ENCODE results near the gene TMEM218. TPM values are rescaled to one million over a fixed set of nuclear protein-coding genes. Genes with fewer than 3 reads are reported as not detected.

The TMEM218 gene
- total RNA-seq, 4 donors from 2014 or later, result 2.6 to 18.2 (median 10.6) TPM

DNA sequence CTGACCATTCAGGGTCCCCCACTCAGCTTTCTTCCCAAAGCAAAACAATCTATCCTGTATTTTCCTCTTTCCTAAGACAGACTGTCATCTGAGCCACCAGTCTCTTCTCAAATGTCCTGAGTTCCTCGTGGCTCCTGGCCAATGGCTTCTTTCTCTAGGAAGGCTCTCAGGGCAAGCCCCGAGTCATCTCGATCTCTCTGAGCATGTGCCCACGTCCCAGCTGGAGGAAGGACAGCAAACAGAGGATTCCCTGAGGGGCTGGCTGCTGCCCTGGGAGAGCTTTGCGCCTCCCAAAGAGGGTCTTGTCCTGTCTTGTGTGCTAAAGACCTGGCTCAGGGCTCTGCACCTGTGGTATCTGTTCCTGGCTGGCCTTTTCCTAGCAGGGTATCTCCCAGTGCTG, 40.0 kb downstream of the TMEM218 start:
- DNase-seq, result no peak

DNA sequence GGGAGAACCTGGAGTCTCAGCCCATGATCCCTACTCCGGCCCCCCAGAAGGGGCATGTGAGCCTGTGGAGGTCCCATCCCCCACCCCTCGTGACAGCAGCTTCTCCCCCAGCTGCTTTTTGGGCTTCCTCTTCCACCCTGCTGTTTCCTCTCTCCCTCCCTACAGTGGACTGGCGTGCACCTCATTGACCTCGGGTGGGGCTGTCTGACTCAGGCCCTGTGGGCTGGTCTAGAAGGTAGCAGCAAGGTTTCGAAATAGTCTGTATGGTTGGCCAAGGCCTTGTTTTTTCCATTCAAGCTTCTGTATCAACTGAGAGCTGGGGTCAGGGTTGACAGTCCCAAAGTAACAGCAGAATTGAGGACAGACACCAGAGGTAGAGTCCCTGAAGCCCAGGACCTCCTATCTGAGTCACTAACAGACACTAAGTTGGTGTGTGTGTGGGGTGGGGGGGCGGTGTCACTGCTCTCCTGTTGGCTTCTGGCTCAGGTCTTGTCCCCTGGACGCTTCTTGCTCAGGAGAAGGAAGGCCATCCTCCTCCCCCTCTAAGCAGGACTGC, 40.6 kb downstream of the TMEM218 start:
- Histone ChIP-seq H3K27me3 (peaks cover 13% of the 10 kb centered on the region), H3K4me1 (peaks cover 0 to 9% (median 0%) of the 10 kb centered on the region in 4 donors)
- in situ Hi-C loops (cut with MboI; ENCODE audit: low pct_ligation_motif_present in 1 of 4, low pct_unique_long_range_greater_than_20kb in 1 of 4, low sequenced_read_pairs in 3 of 4), result no loop called here

More for the DNA sequence above, 40.0 kb downstream of the TMEM218 start:
- Histone ChIP-seq H3K27me3 (peaks cover 7% of the 10 kb centered on the region), H3K27ac (peak overlapping the region; percentile 29 to 53 (median 42)), H3K4me1 (peaks cover 0 to 9% (median 0%) of the 10 kb centered on the region in 4 donors), H3K9me3 (no peaks in the 10 kb centered on the region), H3K4me3 (no peak overlapping the region), H3K36me3 (no peaks in the 10 kb centered on the region)
- TF ChIP-seq POLR2AphosphoS5 (IDR thresholded peaks at IDR 0.05), result no peak
- TF ChIP-seq, protein P1, sequence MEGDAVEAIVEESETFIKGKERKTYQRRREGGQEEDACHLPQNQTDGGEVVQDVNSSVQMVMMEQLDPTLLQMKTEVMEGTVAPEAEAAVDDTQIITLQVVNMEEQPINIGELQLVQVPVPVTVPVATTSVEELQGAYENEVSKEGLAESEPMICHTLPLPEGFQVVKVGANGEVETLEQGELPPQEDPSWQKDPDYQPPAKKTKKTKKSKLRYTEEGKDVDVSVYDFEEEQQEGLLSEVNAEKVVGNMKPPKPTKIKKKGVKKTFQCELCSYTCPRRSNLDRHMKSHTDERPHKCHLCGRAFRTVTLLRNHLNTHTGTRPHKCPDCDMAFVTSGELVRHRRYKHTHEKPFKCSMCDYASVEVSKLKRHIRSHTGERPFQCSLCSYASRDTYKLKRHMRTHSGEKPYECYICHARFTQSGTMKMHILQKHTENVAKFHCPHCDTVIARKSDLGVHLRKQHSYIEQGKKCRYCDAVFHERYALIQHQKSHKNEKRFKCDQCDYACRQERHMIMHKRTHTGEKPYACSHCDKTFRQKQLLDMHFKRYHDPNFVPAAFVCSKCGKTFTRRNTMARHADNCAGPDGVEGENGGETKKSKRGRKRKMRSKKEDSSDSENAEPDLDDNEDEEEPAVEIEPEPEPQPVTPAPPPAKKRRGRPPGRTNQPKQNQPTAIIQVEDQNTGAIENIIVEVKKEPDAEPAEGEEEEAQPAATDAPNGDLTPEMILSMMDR (IDR thresholded peaks at IDR 0.05), result no peak
- WGBS, 2 donors (ENCODE audit: low coverage in 1 of 2), result 28 to 47% methylated on average over 4 of the region's 5 CpGs
- intact Hi-C loops (cut with DNase I; ENCODE audit: low total_unique reads), result no loop called here
- in situ Hi-C loops (cut with MboI; ENCODE audit: low pct_ligation_motif_present in 1 of 4, low pct_unique_long_range_greater_than_20kb in 1 of 4, low sequenced_read_pairs in 3 of 4), result no loop called here

DNA sequence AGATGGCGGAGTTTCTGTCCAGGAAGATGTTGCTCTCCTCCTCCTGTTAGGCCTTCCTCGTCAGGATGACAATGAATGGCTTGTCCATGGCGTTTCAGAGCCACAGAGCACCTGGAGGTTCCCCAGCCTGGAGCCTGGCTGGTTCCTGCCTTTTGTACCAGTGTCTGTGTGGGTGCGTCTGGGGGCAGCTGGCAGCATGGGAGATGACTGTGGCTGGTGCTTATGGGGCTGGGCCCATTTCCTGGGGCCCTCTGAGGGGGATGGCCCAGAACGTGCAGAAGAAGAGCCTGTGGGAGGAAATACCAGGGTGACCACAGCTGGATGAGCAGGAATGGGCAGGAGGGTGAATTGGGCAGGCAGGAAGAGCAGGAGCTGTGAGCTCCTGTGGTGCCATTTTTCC, 41.6 kb downstream of the TMEM218 start:
- Histone ChIP-seq H3K27me3 (peaks cover 23% of the 10 kb centered on the region), H3K27ac (peak overlapping the region; percentile 17 to 50 (median 36)), H3K4me3 (no peak overlapping the region), H3K9me3 (no peaks in the 10 kb centered on the region), H3K36me3 (no peaks in the 10 kb centered on the region), H3K4me1 (peaks cover 0 to 9% (median 0%) of the 10 kb centered on the region in 4 donors)
- WGBS, 2 donors (ENCODE audit: low coverage in 1 of 2), result 66% methylated on average over 5 of the region's 5 CpGs; no CpG with 5 or more reads in 1 of the 2 donors
- no peak for DNase-seq
- TF ChIP-seq POLR2AphosphoS5 (IDR thresholded peaks at IDR 0.05) (no peak), EP300 (IDR thresholded peaks at IDR 0.05; ENCODE audit: low read depth) (no peak), POLR2A (IDR thresholded peaks at IDR 0.05) (no peak)
- TF ChIP-seq, protein P1 (IDR thresholded peaks at IDR 0.05), result no peak
- in situ Hi-C loops (cut with MboI; ENCODE audit: low pct_ligation_motif_present in 1 of 4, low pct_unique_long_range_greater_than_20kb in 1 of 4, low sequenced_read_pairs in 3 of 4) (no loop called here), intact Hi-C loops (cut with DNase I; ENCODE audit: low total_unique reads) (no loop called here)

More for the DNA sequence above, 40.6 kb downstream of the TMEM218 start:
- Histone ChIP-seq H3K36me3 (no peaks in the 10 kb centered on the region), H3K9me3 (no peaks in the 10 kb centered on the region), H3K4me3 (no peak overlapping the region), H3K27ac (peak overlapping the region; percentile 38 to 53 (median 42))
- TF ChIP-seq, protein P1 (IDR thresholded peaks at IDR 0.05), result no peak
- no peak for TF ChIP-seq POLR2A (IDR thresholded peaks at IDR 0.05)
- no peak for TF ChIP-seq POLR2AphosphoS5 (IDR thresholded peaks at IDR 0.05)
- no peak for TF ChIP-seq EP300 (IDR thresholded peaks at IDR 0.05; ENCODE audit: low read depth)
- intact Hi-C loops (cut with DNase I; ENCODE audit: low total_unique reads), result no loop called here
- peak; percentile 66 for DNase-seq
- 38 to 43% methylated on average over 2 to 6 of the region's 7 CpGs for WGBS, 2 donors (ENCODE audit: low coverage in 1 of 2)

DNA sequence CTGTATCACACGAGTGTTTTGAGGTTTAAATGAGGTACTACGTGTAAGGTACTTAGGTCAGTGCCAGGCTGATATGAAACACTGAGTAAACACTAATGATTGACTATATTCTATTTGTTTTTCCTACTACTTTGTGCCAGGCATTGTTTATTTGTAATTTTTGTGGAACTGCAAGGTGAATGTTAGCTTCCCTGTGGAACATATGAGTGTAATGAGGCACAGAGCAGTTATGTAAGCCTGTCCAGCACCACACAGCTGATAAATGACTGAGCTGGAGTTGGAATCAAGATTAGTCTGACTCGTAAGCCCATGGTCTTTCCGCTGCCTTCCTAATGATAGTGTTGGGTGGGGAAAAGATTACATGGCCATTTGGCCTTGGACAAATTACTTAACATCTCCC, 42.4 kb downstream of the TMEM218 start:
- H3K36me3 ChIP-seq, result no peaks in the 10 kb centered on the region
- DNase-seq, result no peak

DNA sequence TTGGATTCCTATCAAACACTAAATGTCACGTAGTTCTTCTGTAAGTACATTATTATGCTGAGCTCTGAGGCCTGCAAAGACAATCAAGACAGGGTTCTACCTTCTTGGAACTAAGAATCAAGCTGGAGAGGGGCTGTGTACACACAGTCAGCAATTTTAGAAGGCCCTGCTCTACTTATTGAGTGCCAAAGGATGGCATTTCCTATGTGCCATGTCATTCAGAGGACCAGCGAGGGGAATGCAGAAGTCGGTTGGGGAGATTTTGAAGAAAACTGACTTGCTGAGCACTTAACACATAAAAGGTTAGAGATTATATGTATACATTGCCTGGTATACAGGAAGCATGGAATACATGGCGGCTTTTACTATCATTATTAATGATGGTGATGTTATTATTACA, 43.1 kb downstream of the TMEM218 start:
- Histone ChIP-seq H3K36me3 (no peaks in the 10 kb centered on the region), H3K4me3 (no peak overlapping the region), H3K27me3 (peaks cover 37% of the 10 kb centered on the region), H3K9me3 (no peaks in the 10 kb centered on the region), H3K27ac (no peak overlapping the region), H3K4me1 (peaks cover 4 to 18% (median 7%) of the 10 kb centered on the region in 4 donors)
- TF ChIP-seq POLR2A (IDR thresholded peaks at IDR 0.05) (no peak), POLR2AphosphoS5 (IDR thresholded peaks at IDR 0.05) (no peak), EP300 (IDR thresholded peaks at IDR 0.05; ENCODE audit: low read depth) (no peak)
- TF ChIP-seq, protein P1 (IDR thresholded peaks at IDR 0.05), result no peak
- intact Hi-C loops (cut with DNase I; ENCODE audit: low total_unique reads), result no loop called here
- in situ Hi-C loops (cut with MboI; ENCODE audit: low pct_ligation_motif_present in 1 of 4, low pct_unique_long_range_greater_than_20kb in 1 of 4, low sequenced_read_pairs in 3 of 4), result no loop called here
- no peak for DNase-seq
- WGBS, 2 donors (ENCODE audit: low coverage in 1 of 2), result 92% methylated on average over 2 to 4 of the region's 4 CpGs

More for the DNA sequence above, 42.4 kb downstream of the TMEM218 start:
- Histone ChIP-seq H3K4me3 (no peak overlapping the region), H3K27ac (no peak overlapping the region), H3K27me3 (peaks cover 31% of the 10 kb centered on the region), H3K4me1 (peaks cover 0 to 11% (median 1%) of the 10 kb centered on the region in 4 donors), H3K9me3 (no peaks in the 10 kb centered on the region)
- intact Hi-C loops (cut with DNase I; ENCODE audit: low total_unique reads) (no loop called here), in situ Hi-C loops (cut with MboI; ENCODE audit: low pct_ligation_motif_present in 1 of 4, low pct_unique_long_range_greater_than_20kb in 1 of 4, low sequenced_read_pairs in 3 of 4) (no loop called here)
- TF ChIP-seq POLR2A (IDR thresholded peaks at IDR 0.05), result no peak
- 61 to 73% methylated on average over 3 to 4 of the region's 4 CpGs for WGBS, 2 donors (ENCODE audit: low coverage in 1 of 2)

Data from transverse colon (tissue), 4 donors.